CD4-positive, alpha-beta memory T cell (primary cell): ENCODE measurements around the gene BBS5. TPM values are rescaled to one million over a fixed set of nuclear protein-coding genes. Genes with fewer than 3 reads are reported as not detected.
"Not testable (repeated sequence)": the region's sequence is repeated elsewhere in the genome, so short reads cannot be mapped to it uniquely, and the experiment has no call there.

Source experiments
- CTCF ChIA-PET: fragments of 350-600 bp; sonication (Branson Sonifier 250); formaldehyde crosslinking; loops from one replicate; lab custom pipeline; 2021; ENCODE audit warnings: inconsistent platforms; ENCODE audit not compliant: partially characterized antibody; lab: Charles Lee
- POLR2A ChIA-PET: fragments of 350-600 bp; sonication (Branson Sonifier 250); formaldehyde crosslinking; loops from one replicate; lab custom pipeline; 2021; ENCODE audit not compliant: partially characterized antibody; lab: Charles Lee
- DNase-seq, 5 donors: peaks; one replicate each; pipeline versions ENCODE4 v3.0.0 to v3.0.0-alpha.2; 2020 to 2022; ENCODE audit warnings: mixed read lengths in 1 of 5
- H3K27ac ChIP-seq: one replicate; pipeline ENCODE4 v1.7.0; 2013; ENCODE audit warnings: low read depth, low read length
- H3K27me3 ChIP-seq: 2 replicates; pipeline ENCODE4 v1.7.0; 2013; ENCODE audit warnings: mild to moderate bottlenecking, low read length, moderate library complexity; ENCODE audit not compliant: insufficient read depth
- H3K36me3 ChIP-seq: 2 replicates; pipeline ENCODE4 v1.7.0; 2013; ENCODE audit warnings: mild to moderate bottlenecking, low read length, moderate library complexity; ENCODE audit not compliant: insufficient read depth
- H3K4me1 ChIP-seq: 2 replicates; pipeline ENCODE4 v1.7.0; 2013; ENCODE audit warnings: mild to moderate bottlenecking, low read length, moderate library complexity; ENCODE audit not compliant: insufficient read depth
- H3K4me3 ChIP-seq, 2 donors: one replicate each; pipeline ENCODE4 v1.7.0; 2013; ENCODE audit warnings: low read length in 2 of 2, mild to moderate bottlenecking in 1 of 2
- H3K9me3 ChIP-seq, 2 donors: one replicate each; pipeline ENCODE4 v1.7.0; 2013; ENCODE audit warnings: low read length in 2 of 2, control low read depth in 1 of 2; ENCODE audit not compliant: control insufficient read depth in 1 of 2
- H3K27ac Mint-ChIP-seq, 7 donors: one replicate each; pipeline ENCODE4 v1.8.0; 2020 to 2021; ENCODE audit warnings: mixed read lengths in 7 of 7, mild to moderate bottlenecking in 6 of 7, inconsistent platforms in 3 of 7, moderate library complexity in 3 of 7
- H3K27me3 Mint-ChIP-seq, 2 donors: one replicate each; pipeline ENCODE4 v1.8.0; 2020 to 2021; ENCODE audit warnings: mixed read lengths in 2 of 2
- H3K36me3 Mint-ChIP-seq, 2 donors: one replicate each; pipeline ENCODE4 v1.8.0; 2020 to 2021; ENCODE audit warnings: mixed read lengths in 2 of 2, inconsistent platforms in 1 of 2, mild to moderate bottlenecking in 1 of 2
- H3K4me1 Mint-ChIP-seq, 4 donors: one replicate each; pipeline ENCODE4 v1.8.0; 2020 to 2021; ENCODE audit warnings: mixed read lengths in 4 of 4, mild to moderate bottlenecking in 1 of 4
- H3K4me3 Mint-ChIP-seq, 8 donors: one replicate each; pipeline ENCODE4 v1.8.0; 2020 to 2021; ENCODE audit warnings: mixed read lengths in 8 of 8, mild to moderate bottlenecking in 7 of 8, moderate library complexity in 6 of 8, inconsistent platforms in 3 of 8
- H3K9me3 Mint-ChIP-seq, 8 donors: one replicate each; pipeline ENCODE4 v1.8.0; 2020 to 2021; ENCODE audit warnings: mixed read lengths in 8 of 8, mild to moderate bottlenecking in 5 of 8, inconsistent platforms in 3 of 8, moderate library complexity in 1 of 8
- intact Hi-C: fragments of 100-400 bp; cut with micrococcal nuclease; formaldehyde crosslinking; loops from one replicate; pipeline ENCODE4 v1.15.1; 2023
- polyA plus RNA-seq, 2 donors: library from polyadenylated mRNA; unstranded; fragments of 300-500 nt; fragmentation: Illumina TruSeq; gene quantifications; one replicate each; pipeline ENCODE4 v1.2.3, GENCODE V29; 2021
- total RNA-seq, 2 experiments: library from RNA; stranded (reverse); gene quantifications; one replicate each; pipeline ENCODE4 v1.2.3, GENCODE V29; 2021

BBS5 gene
- total and polyA plus RNA-seq, 4 experiments from 2014 or later, result 0.45 to 1.8 (median 1.4) TPM

DNA sequence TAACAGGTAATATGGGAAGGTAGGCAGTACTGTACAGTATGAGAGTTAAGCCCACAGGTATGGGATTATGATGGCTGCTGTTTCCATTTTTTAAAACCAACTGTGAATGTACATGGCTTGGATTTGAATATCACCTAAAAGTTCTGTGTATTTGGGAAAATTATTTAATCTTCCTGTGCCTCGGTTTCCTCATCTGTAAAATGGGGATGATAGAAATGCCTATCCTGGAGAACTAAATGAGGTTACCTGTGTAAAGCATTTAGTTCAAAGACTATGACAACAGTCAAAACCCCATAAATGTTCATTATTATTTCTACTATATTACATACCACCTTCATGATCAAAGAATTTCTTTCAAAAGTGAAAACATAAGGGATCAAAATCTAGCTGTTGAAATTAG is 33.8 kb downstream of the BBS5 start:
- peaks cover 0 to 7% of the 10 kb centered on the region in 2 donors for H3K36me3 Mint-ChIP-seq
- H3K27ac ChIP-seq, result no peak overlapping the region
- H3K27ac Mint-ChIP-seq, result no peak overlapping the region
- no peaks in the 10 kb centered on the region for H3K4me1 ChIP-seq
- no peaks in the 10 kb centered on the region for H3K36me3 ChIP-seq
- intact Hi-C loops, result no loop called here
- no peaks in the 10 kb centered on the region for H3K27me3 Mint-ChIP-seq
- DNase-seq, result no peak
- H3K9me3 Mint-ChIP-seq, result no peaks in the 10 kb centered on the region
- no peak overlapping the region for H3K4me3 Mint-ChIP-seq
- H3K4me3 ChIP-seq, result no peak overlapping the region
- CTCF ChIA-PET, result no interaction called here
- POLR2A ChIA-PET, result no interaction called here
- no peaks in the 10 kb centered on the region for H3K4me1 Mint-ChIP-seq
- H3K27me3 ChIP-seq, result no peaks in the 10 kb centered on the region
- no peaks in the 10 kb centered on the region for H3K9me3 ChIP-seq

DNA sequence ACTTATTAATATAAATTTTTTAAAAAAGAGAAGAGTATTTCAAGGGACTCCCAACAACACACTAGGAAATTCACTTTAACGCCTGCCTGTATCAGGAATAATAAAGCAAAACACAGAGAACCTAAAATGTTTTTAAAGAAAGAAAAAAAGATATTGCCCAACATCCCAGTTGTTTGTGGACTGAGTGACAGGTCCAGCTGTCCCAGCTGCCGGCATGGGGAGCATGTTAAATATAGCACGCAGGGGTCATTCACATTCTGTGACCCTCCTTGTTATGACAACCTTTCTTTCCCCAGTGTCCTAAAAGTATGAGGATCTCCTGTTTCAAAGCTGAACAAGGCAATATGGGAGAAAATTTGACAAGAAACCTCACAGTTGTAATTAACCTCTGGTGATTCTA is 34.6 kb downstream of the BBS5 start:
- H3K9me3 ChIP-seq, result no peaks in the 10 kb centered on the region
- no peak overlapping the region for H3K4me3 ChIP-seq
- Mint-ChIP-seq H3K27ac (no peak overlapping the region), H3K9me3 (no peaks in the 10 kb centered on the region), H3K36me3 (peaks cover 0 to 7% of the 10 kb centered on the region in 2 donors), H3K27me3 (no peaks in the 10 kb centered on the region), H3K4me3 (no peak overlapping the region), H3K4me1 (no peaks in the 10 kb centered on the region)
- intact Hi-C loops, result no loop called here
- H3K27ac ChIP-seq, result no peak overlapping the region
- H3K4me1 ChIP-seq, result no peaks in the 10 kb centered on the region
- POLR2A ChIA-PET, result no interaction called here
- no peaks in the 10 kb centered on the region for H3K36me3 ChIP-seq
- H3K27me3 ChIP-seq, result no peaks in the 10 kb centered on the region
- CTCF ChIA-PET, result no interaction called here
- no peak for DNase-seq

DNA sequence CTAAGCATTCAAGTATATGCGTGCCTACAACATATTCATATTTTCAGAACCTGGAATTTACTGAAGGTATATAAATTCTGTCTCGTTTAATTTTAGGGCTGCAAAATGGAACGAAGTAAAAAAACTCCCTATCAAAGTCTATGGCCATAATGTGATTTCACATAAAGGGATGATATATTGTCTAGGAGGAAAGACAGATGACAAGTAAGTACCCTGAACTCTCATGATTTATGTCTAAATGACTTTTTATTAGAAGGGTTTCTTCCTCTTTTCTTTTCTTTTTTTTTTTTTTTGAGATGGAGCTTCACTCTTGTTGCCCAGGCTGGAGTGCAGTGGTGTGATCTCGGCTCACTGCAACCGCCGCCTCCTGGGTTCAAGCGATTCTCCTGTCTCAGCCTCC is 35.5 kb downstream of the BBS5 start:
- intact Hi-C loops, H3K36me3 Mint-ChIP-seq, H3K4me1 Mint-ChIP-seq, H3K4me1 ChIP-seq, H3K27ac Mint-ChIP-seq, H3K9me3 Mint-ChIP-seq, DNase-seq, H3K4me3 Mint-ChIP-seq, H3K9me3 ChIP-seq, H3K27me3 ChIP-seq, H3K27me3 Mint-ChIP-seq, POLR2A ChIA-PET, H3K4me3 ChIP-seq, H3K36me3 ChIP-seq, H3K27ac ChIP-seq: not testable (repeated sequence)
- CTCF ChIA-PET, result interaction anchor here (0.7 kb wide), 1 partner anchor 383 kb away, joined by 3 read pairs; no protein-coding TSS in a partner anchor

DNA sequence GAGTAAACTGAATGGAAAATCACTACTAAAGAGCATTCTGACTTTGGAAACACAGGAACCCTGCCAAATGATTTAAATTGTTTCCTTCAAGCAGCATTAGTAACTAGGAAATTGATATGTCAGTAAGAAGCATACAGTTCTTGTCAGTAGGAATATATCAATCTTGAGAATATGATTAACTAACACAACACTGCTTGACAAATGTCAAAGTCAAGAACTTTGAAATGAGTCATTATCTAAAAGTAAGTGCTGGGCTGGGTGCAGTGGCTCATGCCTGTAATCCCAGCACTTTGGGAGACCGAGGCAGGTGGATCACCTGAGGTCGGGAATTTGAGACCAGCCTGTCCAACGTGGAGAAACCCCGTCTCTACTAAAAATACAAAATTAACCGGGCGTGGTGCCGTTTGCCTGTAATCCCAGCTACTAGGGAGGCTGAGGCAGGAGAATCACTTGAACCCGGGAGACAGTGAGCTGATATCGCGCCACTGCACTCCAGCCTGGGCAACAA is 37.2 kb downstream of the BBS5 start:
- CTCF ChIA-PET, result interaction anchor here (1.5 to 3.0 kb wide), 2 partner anchors 11 to 37 kb away, joined by 4 to 11 read pairs; partner anchors contain the start of gene BBS5
- DNase-seq, H3K27me3 ChIP-seq, H3K9me3 ChIP-seq, H3K4me3 ChIP-seq, H3K36me3 Mint-ChIP-seq, H3K36me3 ChIP-seq, H3K4me3 Mint-ChIP-seq, H3K27ac Mint-ChIP-seq, H3K4me1 ChIP-seq, H3K27ac ChIP-seq, POLR2A ChIA-PET, H3K27me3 Mint-ChIP-seq, H3K4me1 Mint-ChIP-seq, intact Hi-C loops, H3K9me3 Mint-ChIP-seq: not testable (repeated sequence)

DNA sequence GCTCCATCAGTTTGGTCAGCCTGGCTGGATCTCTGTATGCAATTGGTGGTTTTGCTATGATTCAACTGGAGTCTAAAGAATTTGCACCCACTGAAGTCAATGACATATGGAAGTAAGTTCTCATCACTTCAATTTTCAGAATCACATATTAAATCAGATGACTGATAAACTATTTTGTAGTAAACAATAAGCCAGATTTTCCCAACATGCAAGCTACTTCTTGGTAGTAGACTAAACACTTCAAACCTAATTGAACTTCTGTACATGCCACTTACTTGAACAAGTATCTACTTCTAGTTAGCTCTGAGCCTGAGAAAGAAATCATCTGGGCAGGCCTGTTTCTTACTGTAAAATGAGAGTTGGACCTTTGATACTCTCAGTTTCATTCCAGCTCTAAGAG is 41.6 kb downstream of the BBS5 start:
- ChIA-PET POLR2A (no interaction called here), CTCF (interaction anchor here (1.7 kb wide), 1 partner anchor 9 kb away, joined by 5 read pairs; no protein-coding TSS in a partner anchor)
- no peaks in the 10 kb centered on the region for H3K4me1 ChIP-seq
- H3K36me3 Mint-ChIP-seq, result peaks cover 2 to 5% of the 10 kb centered on the region in 2 donors
- no peaks in the 10 kb centered on the region for H3K9me3 Mint-ChIP-seq
- no peaks in the 10 kb centered on the region for H3K4me1 Mint-ChIP-seq
- no peak overlapping the region for H3K4me3 ChIP-seq
- H3K36me3 ChIP-seq, result no peaks in the 10 kb centered on the region
- intact Hi-C loops, result no loop called here
- no peak overlapping the region for H3K4me3 Mint-ChIP-seq
- H3K9me3 ChIP-seq, result no peaks in the 10 kb centered on the region
- DNase-seq, result no peak
- no peak overlapping the region for H3K27ac Mint-ChIP-seq
- H3K27me3 Mint-ChIP-seq, result no peaks in the 10 kb centered on the region
- H3K27ac ChIP-seq, result no peak overlapping the region
- no peaks in the 10 kb centered on the region for H3K27me3 ChIP-seq

DNA sequence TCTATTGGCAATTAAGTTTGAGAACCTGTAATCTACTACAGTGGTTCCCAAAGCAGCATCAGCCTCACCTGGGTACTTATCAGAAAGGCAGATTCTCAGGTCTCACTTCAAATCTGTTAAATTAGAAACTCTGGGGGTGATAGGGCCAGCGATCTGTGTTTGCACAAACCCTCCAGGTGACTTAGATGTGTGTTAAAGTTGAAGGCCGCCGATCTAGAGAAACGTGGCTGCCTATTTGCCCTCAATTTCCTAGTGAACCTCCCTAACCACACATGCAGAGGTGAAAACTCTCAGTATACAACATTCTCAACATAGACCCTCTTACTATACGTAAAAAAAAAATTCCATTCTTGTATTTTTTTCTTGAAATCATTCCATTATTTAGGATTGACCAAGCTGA is 44.4 kb downstream of the BBS5 start:
- no peak for DNase-seq
- Histone ChIP-seq H3K27me3 (no peaks in the 10 kb centered on the region), H3K4me3 (no peak overlapping the region), H3K27ac (no peak overlapping the region), H3K4me1 (no peaks in the 10 kb centered on the region), H3K36me3 (no peaks in the 10 kb centered on the region), H3K9me3 (no peaks in the 10 kb centered on the region)
- Mint-ChIP-seq H3K27ac (peak overlapping the region in 1 of 7 donors; percentile 16), H3K4me3 (no peak overlapping the region), H3K36me3 (peaks cover 4 to 5% of the 10 kb centered on the region in 2 donors), H3K9me3 (peaks cover 0 to 1% (median 0%) of the 10 kb centered on the region in 8 donors), H3K27me3 (no peaks in the 10 kb centered on the region), H3K4me1 (no peaks in the 10 kb centered on the region)
- ChIA-PET CTCF (no interaction called here), POLR2A (interaction anchor here (0.9 kb wide), 1 partner anchor 170 kb away, joined by 3 read pairs; the partner anchor contains the start of genes CFAP210 and PHOSPHO2)
- intact Hi-C loops, result no loop called here

DNA sequence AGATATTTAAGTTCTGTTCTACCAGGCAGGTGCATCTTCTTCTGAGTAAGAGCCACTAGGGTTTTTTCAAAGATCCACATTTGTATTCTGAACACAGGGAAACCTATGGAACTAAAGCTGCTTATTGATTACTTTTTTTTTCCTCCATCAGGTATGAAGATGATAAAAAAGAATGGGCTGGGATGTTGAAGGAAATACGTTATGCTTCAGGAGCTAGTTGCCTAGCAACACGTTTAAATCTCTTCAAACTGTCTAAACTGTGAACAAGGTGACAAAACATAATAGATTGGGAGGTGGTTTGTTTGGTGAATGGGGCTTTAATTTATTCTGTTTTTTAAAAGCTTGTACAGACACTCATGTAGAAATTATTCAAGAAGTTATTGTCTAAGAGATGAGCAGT is 46.1 kb downstream of the BBS5 start:
- Mint-ChIP-seq H3K36me3 (peaks cover 5 to 10% of the 10 kb centered on the region in 2 donors), H3K9me3 (peaks cover 0 to 1% (median 0%) of the 10 kb centered on the region in 8 donors), H3K27ac (peak overlapping the region in 1 of 7 donors; percentile 77), H3K4me1 (no peaks in the 10 kb centered on the region), H3K4me3 (no peak overlapping the region), H3K27me3 (no peaks in the 10 kb centered on the region)
- H3K4me1 ChIP-seq, result no peaks in the 10 kb centered on the region
- H3K27me3 ChIP-seq, result no peaks in the 10 kb centered on the region
- H3K36me3 ChIP-seq, result no peaks in the 10 kb centered on the region
- no peak overlapping the region for H3K27ac ChIP-seq
- ChIA-PET CTCF (interaction anchor here (0.7 to 1.7 kb wide), 3 partner anchors 42 to 403 kb away, joined by 3 to 4 read pairs (median 3); no protein-coding TSS in a partner anchor), POLR2A (no interaction called here)
- intact Hi-C loops, result loop anchor here (5.0 kb wide), 1 partner anchor 352 kb away; no protein-coding TSS in a partner anchor
- H3K4me3 ChIP-seq, result no peak overlapping the region
- H3K9me3 ChIP-seq, result no peaks in the 10 kb centered on the region
- DNase-seq, result no peak
